ENCODE data around the gene QSOX1.

DNA sequence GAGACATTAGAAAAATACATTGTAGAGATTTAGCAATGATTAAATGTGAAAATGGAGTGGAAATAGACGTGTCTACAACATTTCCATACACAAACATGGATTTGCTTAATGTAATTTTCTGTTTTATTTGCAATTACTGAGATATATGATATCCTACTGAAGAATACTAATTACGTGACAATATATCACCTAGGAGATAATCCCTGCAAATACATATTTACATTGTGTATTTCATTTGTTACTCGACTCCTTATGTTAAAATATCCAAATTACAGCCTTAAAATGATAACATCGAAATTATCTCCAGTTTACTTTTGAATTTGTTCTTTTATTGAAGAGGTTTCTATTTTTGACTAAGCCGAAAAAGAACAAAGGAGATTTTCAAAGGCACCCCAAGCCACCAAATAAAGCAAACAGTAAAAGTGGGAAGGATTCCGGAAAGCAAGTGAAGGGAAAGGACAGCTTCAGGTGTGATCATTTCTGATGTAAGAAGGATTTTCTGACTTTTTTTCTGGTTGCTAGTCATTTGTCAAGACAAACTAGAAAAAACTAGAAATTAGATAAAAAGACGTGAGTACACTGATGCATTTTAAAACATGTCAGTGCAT is 83.3 kb downstream of the QSOX1 start:
- TF ChIP-seq, protein P1, sequence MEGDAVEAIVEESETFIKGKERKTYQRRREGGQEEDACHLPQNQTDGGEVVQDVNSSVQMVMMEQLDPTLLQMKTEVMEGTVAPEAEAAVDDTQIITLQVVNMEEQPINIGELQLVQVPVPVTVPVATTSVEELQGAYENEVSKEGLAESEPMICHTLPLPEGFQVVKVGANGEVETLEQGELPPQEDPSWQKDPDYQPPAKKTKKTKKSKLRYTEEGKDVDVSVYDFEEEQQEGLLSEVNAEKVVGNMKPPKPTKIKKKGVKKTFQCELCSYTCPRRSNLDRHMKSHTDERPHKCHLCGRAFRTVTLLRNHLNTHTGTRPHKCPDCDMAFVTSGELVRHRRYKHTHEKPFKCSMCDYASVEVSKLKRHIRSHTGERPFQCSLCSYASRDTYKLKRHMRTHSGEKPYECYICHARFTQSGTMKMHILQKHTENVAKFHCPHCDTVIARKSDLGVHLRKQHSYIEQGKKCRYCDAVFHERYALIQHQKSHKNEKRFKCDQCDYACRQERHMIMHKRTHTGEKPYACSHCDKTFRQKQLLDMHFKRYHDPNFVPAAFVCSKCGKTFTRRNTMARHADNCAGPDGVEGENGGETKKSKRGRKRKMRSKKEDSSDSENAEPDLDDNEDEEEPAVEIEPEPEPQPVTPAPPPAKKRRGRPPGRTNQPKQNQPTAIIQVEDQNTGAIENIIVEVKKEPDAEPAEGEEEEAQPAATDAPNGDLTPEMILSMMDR (IDR thresholded peaks at IDR 0.05): no peak
- TF ChIP-seq POLR2A (IDR thresholded peaks at IDR 0.05): no peak

Measured in transverse colon (tissue), 3 donors.